OCI-LY1 (cell line): ENCODE data around the gene GGCT.

Source experiments
- H2AFZ ChIP-seq: fragments of 200-600 bp; sonication (generic), shearing (Covaris generic); 2 replicates; pipeline ENCODE4 v1.6.0; 2014; ENCODE audit warnings: antibody characterized with exemption, mild to moderate bottlenecking, low read length
- H3F3A ChIP-seq: fragments of 200-600 bp; sonication (generic), shearing (Covaris generic); 2 replicates; pipeline ENCODE4 v1.6.0; 2014; ENCODE audit warnings: mild to moderate bottlenecking, antibody characterized with exemption, low read length, moderate library complexity; ENCODE audit not compliant: insufficient read depth
- H3K27ac ChIP-seq: fragments of 200-600 bp; sonication (generic); 2 replicates; pipeline ENCODE4 v1.5.1; 2014; ENCODE audit warnings: low read length, mixed run types, mild to moderate bottlenecking, low read depth; ENCODE audit not compliant: poor library complexity, severe bottlenecking
- H3K27me3 ChIP-seq: fragments of 200-600 bp; sonication (generic); 2 replicates; pipeline ENCODE4 v1.6.0; 2014; ENCODE audit warnings: antibody characterized with exemption, mild to moderate bottlenecking, low read length, moderate library complexity; ENCODE audit not compliant: insufficient read depth
- H3K36me3 ChIP-seq: fragments of 200-600 bp; sonication (generic); 2 replicates; pipeline ENCODE4 v1.6.1; 2014; ENCODE audit warnings: mild to moderate bottlenecking, antibody characterized with exemption, low read length, moderate library complexity, mixed read lengths; ENCODE audit not compliant: insufficient read depth
- H3K4me1 ChIP-seq: fragments of 200-600 bp; sonication (generic); 2 replicates; pipeline ENCODE4 v1.5.1; 2014; ENCODE audit warnings: mild to moderate bottlenecking, low read length, moderate library complexity; ENCODE audit not compliant: insufficient read depth, severe bottlenecking
- H3K4me2 ChIP-seq: fragments of 200-600 bp; sonication (generic), shearing (Covaris generic); 2 replicates; pipeline ENCODE4 v1.6.1; 2014; ENCODE audit warnings: low read length
- H3K4me3 ChIP-seq: fragments of 200-600 bp; sonication (generic); 2 replicates; pipeline ENCODE4 v1.5.1; 2014; ENCODE audit warnings: low read length, low read depth, mild to moderate bottlenecking, mixed read lengths; ENCODE audit not compliant: poor library complexity, severe bottlenecking
- H3K79me2 ChIP-seq: fragments of 200-600 bp; shearing (Covaris generic); 2 replicates; pipeline ENCODE4 v1.6.1; 2016; ENCODE audit warnings: mixed run types, low read length, mixed read lengths; ENCODE audit not compliant: insufficient read depth
- H3K9ac ChIP-seq: fragments of 200-600 bp; sonication (generic), shearing (Covaris generic); 2 replicates; pipeline ENCODE4 v1.6.1; 2014; ENCODE audit warnings: mild to moderate bottlenecking, low read length, mixed read lengths
- H3K9me2 ChIP-seq: fragments of 200-600 bp; sonication (generic), shearing (Covaris generic); 2 replicates; pipeline ENCODE4 v1.6.1; 2014; ENCODE audit warnings: low read depth, mild to moderate bottlenecking, low read length, mixed read lengths
- H3K9me3 ChIP-seq: fragments of 200-600 bp; shearing (Covaris generic); 2 replicates; pipeline ENCODE4 v1.6.1; 2014; ENCODE audit warnings: low read length, mixed read lengths
- H4K20me1 ChIP-seq: fragments of 200-600 bp; sonication (generic), shearing (Covaris generic); 2 replicates; pipeline ENCODE4 v1.6.0; 2016; ENCODE audit warnings: mild to moderate bottlenecking, low read length; ENCODE audit not compliant: insufficient read depth
- CTCF ChIP-seq: fragments of 200-600 bp; sonication (generic), shearing (Covaris generic); IDR thresholded peaks from 2 replicates; pipeline ENCODE4 v1.5.1; 2017; ENCODE audit warnings: mild to moderate bottlenecking, antibody characterized with exemption, low read length, moderate library complexity, mixed read lengths
- EZH2 ChIP-seq: fragments of 200-600 bp; sonication (generic), shearing (Covaris generic); IDR thresholded peaks from 2 replicates; pipeline ENCODE4 v1.8.0; 2017; ENCODE audit warnings: borderline replicate concordance, mixed run types, mild to moderate bottlenecking, antibody characterized with exemption, low read length, moderate library complexity, mixed read lengths

Gene GGCT

GRCh38 chr7:30473903-30474302 lies 30.7 kb downstream of the GGCT start:
- Histone ChIP-seq H3K9ac (no peak overlapping the region), H3K4me3 (no peak overlapping the region), H3F3A (no peaks in the 10 kb centered on the region), H3K9me2 (no peaks in the 10 kb centered on the region), H3K27ac (no peak overlapping the region), H4K20me1 (no peaks in the 10 kb centered on the region), H3K4me1 (peaks cover 23% of the 10 kb centered on the region), H3K79me2 (no peaks in the 10 kb centered on the region), H3K4me2 (no peak overlapping the region), H3K36me3 (peaks cover 4% of the 10 kb centered on the region; the same call in 1 of the 2 replicates), H3K27me3 (no peaks in the 10 kb centered on the region), H3K9me3 (no peaks in the 10 kb centered on the region), H2AFZ (no peak overlapping the region)
- TF ChIP-seq EZH2 (no peak), CTCF (no peak)

GRCh38 chr7:30472784-30473775 lies 31.5 kb downstream of the GGCT start:
- no peaks in the 10 kb centered on the region for H4K20me1 ChIP-seq
- H3K4me3 ChIP-seq: no peak overlapping the region
- H3K9me2 ChIP-seq: no peaks in the 10 kb centered on the region
- no peaks in the 10 kb centered on the region for H3K27me3 ChIP-seq
- H3K4me2 ChIP-seq: no peak overlapping the region
- H3K27ac ChIP-seq: no peak overlapping the region
- H3K79me2 ChIP-seq: no peaks in the 10 kb centered on the region
- peaks cover 21% of the 10 kb centered on the region for H3K4me1 ChIP-seq
- no peak overlapping the region for H3K9ac ChIP-seq
- H2AFZ ChIP-seq: no peak overlapping the region
- no peaks in the 10 kb centered on the region for H3K9me3 ChIP-seq
- no peak for TF ChIP-seq EZH2
- no peak for TF ChIP-seq CTCF
- no peaks in the 10 kb centered on the region for H3F3A ChIP-seq
- H3K36me3 ChIP-seq: peaks cover 4% of the 10 kb centered on the region; the same call in 1 of the 2 replicates

- no peak overlapping the region for H3K4me3 ChIP-seq
- H3K79me2 ChIP-seq: no peaks in the 10 kb centered on the region
- H3K4me2 ChIP-seq: no peak overlapping the region
- H2AFZ ChIP-seq: no peak overlapping the region
- H4K20me1 ChIP-seq: no peaks in the 10 kb centered on the region
- no peaks in the 10 kb centered on the region for H3K9me2 ChIP-seq
- no peaks in the 10 kb centered on the region for H3K9me3 ChIP-seq
- H3K27ac ChIP-seq: no peak overlapping the region
- peaks cover 19% of the 10 kb centered on the region for H3K4me1 ChIP-seq
- peaks cover 4% of the 10 kb centered on the region; the same call in 1 of the 2 replicates for H3K36me3 ChIP-seq
- no peaks in the 10 kb centered on the region for H3K27me3 ChIP-seq
- H3F3A ChIP-seq: no peaks in the 10 kb centered on the region
- H3K9ac ChIP-seq: no peak overlapping the region
- TF ChIP-seq EZH2 (no peak), CTCF (no peak)
Measured at GRCh38 chr7:30472081-30472783, 32.4 kb downstream of the GGCT start.
